ENCODE results near the gene SRGAP3. TPM values are rescaled to one million over a fixed set of nuclear protein-coding genes. Genes with fewer than 3 reads are reported as not detected.
A peak's percentile ranks its signal among the peaks of the same experiment; 100 is the strongest.

SRGAP3 gene
- total and polyA plus RNA-seq, 10 of the 15 experiments (the other 5 are each of a cell fraction or from before 2014, with no cell fraction given), result 0.32 to 1.7 (median 0.99) TPM

DNA sequence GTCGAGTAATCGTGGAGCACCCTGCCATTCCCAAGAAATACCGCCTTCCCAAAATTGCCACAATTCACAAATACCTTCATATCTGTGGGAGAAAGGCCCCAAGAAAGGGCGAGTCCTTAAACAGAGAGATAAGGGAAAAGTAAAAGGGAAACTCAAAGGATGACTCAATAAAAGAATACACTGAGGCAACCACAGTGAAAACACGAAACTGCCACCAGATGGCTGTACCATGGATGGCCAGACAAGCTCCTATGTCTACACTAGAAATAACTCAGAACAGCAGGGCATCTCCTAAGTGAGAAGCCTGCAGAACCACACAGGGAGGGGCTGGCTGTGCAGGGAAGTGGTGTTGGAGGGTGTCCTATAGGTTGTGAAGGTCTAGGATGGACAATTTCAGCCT lies 25.0 kb downstream of the SRGAP3 start (continued):
- TF ChIP-seq, protein P1, sequence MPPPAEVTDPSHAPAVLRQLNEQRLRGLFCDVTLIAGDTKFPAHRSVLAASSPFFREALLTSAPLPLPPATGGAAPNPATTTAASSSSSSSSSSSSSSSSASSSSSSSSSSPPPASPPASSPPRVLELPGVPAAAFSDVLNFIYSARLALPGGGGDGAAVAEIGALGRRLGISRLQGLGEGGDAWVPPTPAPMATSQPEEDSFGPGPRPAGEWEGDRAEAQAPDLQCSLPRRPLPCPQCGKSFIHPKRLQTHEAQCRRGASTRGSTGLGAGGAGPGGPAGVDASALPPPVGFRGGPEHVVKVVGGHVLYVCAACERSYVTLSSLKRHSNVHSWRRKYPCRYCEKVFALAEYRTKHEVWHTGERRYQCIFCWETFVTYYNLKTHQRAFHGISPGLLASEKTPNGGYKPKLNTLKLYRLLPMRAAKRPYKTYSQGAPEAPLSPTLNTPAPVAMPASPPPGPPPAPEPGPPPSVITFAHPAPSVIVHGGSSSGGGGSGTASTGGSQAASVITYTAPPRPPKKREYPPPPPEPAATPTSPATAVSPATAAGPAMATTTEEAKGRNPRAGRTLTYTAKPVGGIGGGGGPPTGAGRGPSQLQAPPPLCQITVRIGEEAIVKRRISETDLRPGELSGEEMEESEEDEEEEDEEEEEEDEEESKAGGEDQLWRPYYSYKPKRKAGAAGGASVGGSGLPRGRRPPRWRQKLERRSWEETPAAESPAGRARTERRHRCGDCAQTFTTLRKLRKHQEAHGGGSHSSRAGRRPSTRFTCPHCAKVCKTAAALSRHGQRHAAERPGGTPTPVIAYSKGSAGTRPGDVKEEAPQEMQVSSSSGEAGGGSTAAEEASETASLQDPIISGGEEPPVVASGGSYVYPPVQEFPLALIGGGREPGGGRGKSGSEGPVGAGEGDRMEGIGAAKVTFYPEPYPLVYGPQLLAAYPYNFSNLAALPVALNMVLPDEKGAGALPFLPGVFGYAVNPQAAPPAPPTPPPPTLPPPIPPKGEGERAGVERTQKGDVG (CRISPR knock-in tag; IDR thresholded peaks at IDR 0.05), result no peak
- TF ChIP-seq ZZZ3 (IDR thresholded peaks at IDR 0.05; ENCODE audit: control insufficient read depth, insufficient read length, low read depth) (no peak), RAD21 (IDR thresholded peaks at IDR 0.05; ENCODE audit: insufficient read depth, low read depth, low read length) (peak; percentile 38), IKZF1 (conservative IDR thresholded peaks at IDR 0.05) (0 out of 2 replicates have a peak, but pooled peaks have one; percentile 26), JUNB (IDR thresholded peaks at IDR 0.05) (peak; percentile 84), BHLHE40 (IDR thresholded peaks at IDR 0.05; ENCODE audit: borderline replicate concordance in 1 of 2, low read depth in 2 of 2, low read length in 1 of 2) (0 out of 4 replicates have a peak, but pooled peaks of 1 of the 2 experiments have one; percentile 10), CBX5 (IDR thresholded peaks at IDR 0.05; ENCODE audit: low read depth) (0 out of 2 replicates have a peak, but pooled peaks have one; percentile 37), EZH2 (IDR thresholded peaks at IDR 0.05; ENCODE audit: borderline replicate concordance, control insufficient read depth, low read depth, low read length) (no peak), RB1 (IDR thresholded peaks at IDR 0.05; ENCODE audit: borderline replicate concordance) (no peak), CREB1 (IDR thresholded peaks at IDR 0.05; ENCODE audit: low read depth) (no peak), CBFB (IDR thresholded peaks at IDR 0.05; ENCODE audit: low read depth) (no peak), BCL11A (IDR thresholded peaks at IDR 0.05; ENCODE audit: low read depth, low read length) (0 out of 2 replicates have a peak, but pooled peaks have one; percentile 48), MEF2B (IDR thresholded peaks at IDR 0.05; ENCODE audit: partially characterized antibody, poor library complexity, severe bottlenecking) (no peak)
- TF ChIP-seq, protein P2, sequence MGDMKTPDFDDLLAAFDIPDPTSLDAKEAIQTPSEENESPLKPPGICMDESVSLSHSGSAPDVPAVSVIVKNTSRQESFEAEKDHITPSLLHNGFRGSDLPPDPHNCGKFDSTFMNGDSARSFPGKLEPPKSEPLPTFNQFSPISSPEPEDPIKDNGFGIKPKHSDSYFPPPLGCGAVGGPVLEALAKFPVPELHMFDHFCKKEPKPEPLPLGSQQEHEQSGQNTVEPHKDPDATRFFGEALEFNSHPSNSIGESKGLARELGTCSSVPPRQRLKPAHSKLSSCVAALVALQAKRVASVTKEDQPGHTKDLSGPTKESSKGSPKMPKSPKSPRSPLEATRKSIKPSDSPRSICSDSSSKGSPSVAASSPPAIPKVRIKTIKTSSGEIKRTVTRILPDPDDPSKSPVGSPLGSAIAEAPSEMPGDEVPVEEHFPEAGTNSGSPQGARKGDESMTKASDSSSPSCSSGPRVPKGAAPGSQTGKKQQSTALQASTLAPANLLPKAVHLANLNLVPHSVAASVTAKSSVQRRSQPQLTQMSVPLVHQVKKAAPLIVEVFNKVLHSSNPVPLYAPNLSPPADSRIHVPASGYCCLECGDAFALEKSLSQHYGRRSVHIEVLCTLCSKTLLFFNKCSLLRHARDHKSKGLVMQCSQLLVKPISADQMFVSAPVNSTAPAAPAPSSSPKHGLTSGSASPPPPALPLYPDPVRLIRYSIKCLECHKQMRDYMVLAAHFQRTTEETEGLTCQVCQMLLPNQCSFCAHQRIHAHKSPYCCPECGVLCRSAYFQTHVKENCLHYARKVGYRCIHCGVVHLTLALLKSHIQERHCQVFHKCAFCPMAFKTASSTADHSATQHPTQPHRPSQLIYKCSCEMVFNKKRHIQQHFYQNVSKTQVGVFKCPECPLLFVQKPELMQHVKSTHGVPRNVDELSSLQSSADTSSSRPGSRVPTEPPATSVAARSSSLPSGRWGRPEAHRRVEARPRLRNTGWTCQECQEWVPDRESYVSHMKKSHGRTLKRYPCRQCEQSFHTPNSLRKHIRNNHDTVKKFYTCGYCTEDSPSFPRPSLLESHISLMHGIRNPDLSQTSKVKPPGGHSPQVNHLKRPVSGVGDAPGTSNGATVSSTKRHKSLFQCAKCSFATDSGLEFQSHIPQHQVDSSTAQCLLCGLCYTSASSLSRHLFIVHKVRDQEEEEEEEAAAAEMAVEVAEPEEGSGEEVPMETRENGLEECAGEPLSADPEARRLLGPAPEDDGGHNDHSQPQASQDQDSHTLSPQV (IDR thresholded peaks at IDR 0.05), result no peak
- TF ChIP-seq, protein P3, sequence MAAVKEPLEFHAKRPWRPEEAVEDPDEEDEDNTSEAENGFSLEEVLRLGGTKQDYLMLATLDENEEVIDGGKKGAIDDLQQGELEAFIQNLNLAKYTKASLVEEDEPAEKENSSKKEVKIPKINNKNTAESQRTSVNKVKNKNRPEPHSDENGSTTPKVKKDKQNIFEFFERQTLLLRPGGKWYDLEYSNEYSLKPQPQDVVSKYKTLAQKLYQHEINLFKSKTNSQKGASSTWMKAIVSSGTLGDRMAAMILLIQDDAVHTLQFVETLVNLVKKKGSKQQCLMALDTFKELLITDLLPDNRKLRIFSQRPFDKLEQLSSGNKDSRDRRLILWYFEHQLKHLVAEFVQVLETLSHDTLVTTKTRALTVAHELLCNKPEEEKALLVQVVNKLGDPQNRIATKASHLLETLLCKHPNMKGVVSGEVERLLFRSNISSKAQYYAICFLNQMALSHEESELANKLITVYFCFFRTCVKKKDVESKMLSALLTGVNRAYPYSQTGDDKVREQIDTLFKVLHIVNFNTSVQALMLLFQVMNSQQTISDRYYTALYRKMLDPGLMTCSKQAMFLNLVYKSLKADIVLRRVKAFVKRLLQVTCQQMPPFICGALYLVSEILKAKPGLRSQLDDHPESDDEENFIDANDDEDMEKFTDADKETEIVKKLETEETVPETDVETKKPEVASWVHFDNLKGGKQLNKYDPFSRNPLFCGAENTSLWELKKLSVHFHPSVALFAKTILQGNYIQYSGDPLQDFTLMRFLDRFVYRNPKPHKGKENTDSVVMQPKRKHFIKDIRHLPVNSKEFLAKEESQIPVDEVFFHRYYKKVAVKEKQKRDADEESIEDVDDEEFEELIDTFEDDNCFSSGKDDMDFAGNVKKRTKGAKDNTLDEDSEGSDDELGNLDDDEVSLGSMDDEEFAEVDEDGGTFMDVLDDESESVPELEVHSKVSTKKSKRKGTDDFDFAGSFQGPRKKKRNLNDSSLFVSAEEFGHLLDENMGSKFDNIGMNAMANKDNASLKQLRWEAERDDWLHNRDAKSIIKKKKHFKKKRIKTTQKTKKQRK (IDR thresholded peaks at IDR 0.05; ENCODE audit: low read depth, low read length), result no peak
- TF ChIP-seq, protein P4, sequence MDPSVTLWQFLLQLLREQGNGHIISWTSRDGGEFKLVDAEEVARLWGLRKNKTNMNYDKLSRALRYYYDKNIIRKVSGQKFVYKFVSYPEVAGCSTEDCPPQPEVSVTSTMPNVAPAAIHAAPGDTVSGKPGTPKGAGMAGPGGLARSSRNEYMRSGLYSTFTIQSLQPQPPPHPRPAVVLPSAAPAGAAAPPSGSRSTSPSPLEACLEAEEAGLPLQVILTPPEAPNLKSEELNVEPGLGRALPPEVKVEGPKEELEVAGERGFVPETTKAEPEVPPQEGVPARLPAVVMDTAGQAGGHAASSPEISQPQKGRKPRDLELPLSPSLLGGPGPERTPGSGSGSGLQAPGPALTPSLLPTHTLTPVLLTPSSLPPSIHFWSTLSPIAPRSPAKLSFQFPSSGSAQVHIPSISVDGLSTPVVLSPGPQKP (IDR thresholded peaks at IDR 0.05; ENCODE audit: low read depth, low read length), result no peak
- TF ChIP-seq, protein P5, sequence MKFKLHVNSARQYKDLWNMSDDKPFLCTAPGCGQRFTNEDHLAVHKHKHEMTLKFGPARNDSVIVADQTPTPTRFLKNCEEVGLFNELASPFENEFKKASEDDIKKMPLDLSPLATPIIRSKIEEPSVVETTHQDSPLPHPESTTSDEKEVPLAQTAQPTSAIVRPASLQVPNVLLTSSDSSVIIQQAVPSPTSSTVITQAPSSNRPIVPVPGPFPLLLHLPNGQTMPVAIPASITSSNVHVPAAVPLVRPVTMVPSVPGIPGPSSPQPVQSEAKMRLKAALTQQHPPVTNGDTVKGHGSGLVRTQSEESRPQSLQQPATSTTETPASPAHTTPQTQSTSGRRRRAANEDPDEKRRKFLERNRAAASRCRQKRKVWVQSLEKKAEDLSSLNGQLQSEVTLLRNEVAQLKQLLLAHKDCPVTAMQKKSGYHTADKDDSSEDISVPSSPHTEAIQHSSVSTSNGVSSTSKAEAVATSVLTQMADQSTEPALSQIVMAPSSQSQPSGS (IDR thresholded peaks at IDR 0.05; ENCODE audit: low read length), result peak; percentile 70
